Frontal cortex (tissue), 4 donors: ENCODE measurements around the gene OR2G2. TPM values are rescaled to one million over a fixed set of nuclear protein-coding genes. Genes with fewer than 3 reads are reported as not detected.

Experiments
- DNase-seq, 2 donors: peaks; one replicate each; pipeline ENCODE4 v3.0.0; 2012; ENCODE audit warnings: low spot score in 2 of 2
- FAIRE-seq: peaks from 2 replicates; lab custom pipeline; 2012; peaks lifted over from hg19 to GRCh38; lab: Jason Lieb, UNC
- small RNA-seq: library from RNA; depleted of rRNA; stranded (forward); fragments of <200 nt; gene quantifications from one replicate; pipeline ENCODE3, GENCODE V24; 2014
- total RNA-seq: library from RNA; depleted of rRNA; stranded (reverse); fragments of >200 nt; gene quantifications from one replicate; pipeline ENCODE4 v1.2.3, GENCODE V29; 2014
- donor health status: control.
- donor health status: control.
- donor health status: control.

Gene OR2G2
- total RNA-seq, 1 donor from 2014 or later, result not detected

GRCh38 chr1:247638781-247639180 is 50.6 kb downstream of the OR2G2 start:
- DNase-seq (no peak), FAIRE-seq (no peak)

Small RNAs within 50 kb of the gene (small RNA-seq; reads per million reads assigned to genes)
- gene RF00026, result not detected

Other genes starting within 250 kb of the OR2G2 start
- gene NLRP3, start 172.2 kb upstream of the OR2G2 start, total RNA-seq, result 0.82 TPM
- not detected for gene OR2B11, start 130.3 kb upstream of the OR2G2 start, total RNA-seq
- not detected for gene OR2C3, start 51.9 kb upstream of the OR2G2 start, total RNA-seq
- 0.41 TPM for gene GCSAML, start 39.2 kb upstream of the OR2G2 start, total RNA-seq
- gene OR2G3, start 17.2 kb downstream of the OR2G2 start, total RNA-seq, result not detected
- gene OR13G1, start 91.4 kb downstream of the OR2G2 start, total RNA-seq, result not detected
- not detected for gene OR6F1, start 128.3 kb downstream of the OR2G2 start, total RNA-seq
- not detected for gene OR14K1, start 150.3 kb downstream of the OR2G2 start, total RNA-seq
- gene OR14A2, start 159.8 kb downstream of the OR2G2 start, total RNA-seq, result not detected
- gene OR1C1, start 172.2 kb downstream of the OR2G2 start, total RNA-seq, result not detected
- gene OR14A16, start 235.8 kb downstream of the OR2G2 start, total RNA-seq, result not detected